HepG2 (cell line): ENCODE measurements around the gene ZBP1. TPM values are rescaled to one million over a fixed set of nuclear protein-coding genes. Genes with fewer than 3 reads are reported as not detected.

Experiments used
- AKAP8 ChIP-seq: sonication (generic); formaldehyde crosslinking; IDR thresholded peaks from 2 replicates; pipeline ENCODE4 v1.5.1; 2020; ENCODE audit warnings: mild to moderate bottlenecking, missing genetic modification reagents
- AKNA ChIP-seq: sonication (generic); formaldehyde crosslinking; IDR thresholded peaks from 2 replicates; pipeline ENCODE4 v1.4.0; 2020; ENCODE audit warnings: missing genetic modification reagents, borderline replicate concordance
- CENPX ChIP-seq: sonication (generic); formaldehyde crosslinking; IDR thresholded peaks from 2 replicates; pipeline ENCODE4 v1.9.0; 2021; ENCODE audit warnings: mild to moderate bottlenecking, missing genetic modification reagents, moderate library complexity
- LBX2 ChIP-seq: sonication (generic); formaldehyde crosslinking; IDR thresholded peaks from 2 replicates; pipeline ENCODE4 v1.5.0; 2020; ENCODE audit warnings: missing genetic modification reagents, mild to moderate bottlenecking, borderline replicate concordance
- MAX ChIP-seq: IDR thresholded peaks from 2 replicates; pipeline ENCODE4 v1.6.1; 2012; ENCODE audit warnings: inconsistent platforms
- MTERF4 ChIP-seq: sonication (generic); formaldehyde crosslinking; IDR thresholded peaks from 2 replicates; pipeline ENCODE4 v1.8.0; 2023; ENCODE audit warnings: mild to moderate bottlenecking, missing genetic modification reagents
- MXI1 ChIP-seq: IDR thresholded peaks from 3 replicates; pipeline ENCODE4 v1.6.1; 2012; ENCODE audit warnings: low read depth, low read length, inconsistent platforms, borderline replicate concordance
- NCOA1 ChIP-seq: sonication (generic); formaldehyde crosslinking; IDR thresholded peaks from 2 replicates; pipeline ENCODE4 v1.9.0; 2021; ENCODE audit warnings: missing genetic modification reagents
- NFKBIZ ChIP-seq: IDR thresholded peaks from 2 replicates; pipeline ENCODE4 v1.6.1; 2018; ENCODE audit warnings: missing genetic modification reagents, missing compliant biosample characterization
- SMAD3 ChIP-seq: sonication (generic); formaldehyde crosslinking; IDR thresholded peaks from 2 replicates; pipeline ENCODE4 v1.4.0; 2020; ENCODE audit warnings: missing genetic modification reagents
- SNAPC4 ChIP-seq: sonication (generic); formaldehyde crosslinking; IDR thresholded peaks from 2 replicates; pipeline ENCODE4 v1.4.0; 2020; ENCODE audit warnings: mild to moderate bottlenecking, missing genetic modification reagents
- THYN1 ChIP-seq: sonication (generic); formaldehyde crosslinking; IDR thresholded peaks from 2 replicates; pipeline ENCODE4 v1.8.1; 2023; ENCODE audit warnings: low read depth, mild to moderate bottlenecking, moderate library complexity, missing genetic modification reagents, borderline replicate concordance
- ZBTB7A ChIP-seq: sonication (generic); formaldehyde crosslinking; IDR thresholded peaks from 2 replicates; pipeline ENCODE4 v1.8.0; 2022; ENCODE audit warnings: mild to moderate bottlenecking, missing genetic modification reagents
- ZMYM3 ChIP-seq: sonication (generic); formaldehyde crosslinking; IDR thresholded peaks from 2 replicates; pipeline ENCODE4 v1.5.1; 2020; ENCODE audit warnings: mild to moderate bottlenecking, missing genetic modification reagents
- ZNF143 ChIP-seq: sonication (generic); formaldehyde crosslinking; IDR thresholded peaks from 2 replicates; pipeline ENCODE4 v1.4.0; 2020; ENCODE audit warnings: missing genetic modification reagents
- ZNF713 ChIP-seq: sonication (generic); formaldehyde crosslinking; IDR thresholded peaks from 2 replicates; pipeline ENCODE4 v1.4.0; 2020; ENCODE audit warnings: mild to moderate bottlenecking, missing genetic modification reagents
- polyA plus RNA-seq, 8 experiments: library from polyadenylated mRNA; depleted of rRNA in 3 of 8; stranded (reverse) in 7 of 8; unstranded in 1 of 8; fragments of >200 nt; fragmentation: Illumina TruSeq in 4 of 8; extraction: Trizol in 4 of 8; gene quantifications; 2 replicates each; pipeline versions ENCODE4 v1.2.1 to v1.2.3, GENCODE V29; 2011 to 2016; ENCODE audit warnings: low read depth in 4 of 8, missing spikeins in 1 of 8, mixed read lengths in 1 of 8; ENCODE audit not compliant: insufficient read depth in 1 of 8
- total RNA-seq, 5 experiments: library from RNA; depleted of rRNA; stranded (reverse); fragments of >200 nt; fragmentation: Illumina TruSeq; extraction: Trizol; gene quantifications; 2 replicates each; pipeline ENCODE4 v1.2.3, GENCODE V29; 2016; ENCODE audit warnings: low read depth in 1 of 5

ZBP1 gene
- total and polyA plus RNA-seq, 2 of the 13 experiments (the other 11 are each of a cell fraction or from before 2014, with no cell fraction given): not detected

GRCh38 chr20:57577679-57578475 lies 42.3 kb downstream of the ZBP1 start (continued):
- TF ChIP-seq MTERF4 (no peak), AKAP8 (CRISPR knock-in tag) (no peak), NFKBIZ (CRISPR knock-in tag) (no peak; the same call in 1 of the 2 replicates), NCOA1 (no peak; the same call in 1 of the 2 replicates), CENPX (no peak), ZNF713 (CRISPR knock-in tag) (0 out of 2 replicates have a peak, but pooled peaks have one; percentile 28), MXI1 (no peak; the same call in 2 of the 3 replicates), SNAPC4 (CRISPR knock-in tag) (no peak), SMAD3 (CRISPR knock-in tag) (peak; percentile 57; the same call in 1 of the 2 replicates), LBX2 (CRISPR knock-in tag) (0 out of 2 replicates have a peak, but pooled peaks have one; percentile 38), ZNF143 (no peak), THYN1 (no peak), ZMYM3 (peak; percentile 98), AKNA (CRISPR knock-in tag) (no peak), MAX (peak; percentile 70), ZBTB7A (CRISPR knock-in tag) (peak; percentile 71)
